ENCODE results near the gene GULP1. TPM values are rescaled to one million over a fixed set of nuclear protein-coding genes. Genes with fewer than 3 reads are reported as not detected.

The GULP1 gene
- total RNA-seq, 1 experiment from 2014 or later = 140 TPM

DNA sequence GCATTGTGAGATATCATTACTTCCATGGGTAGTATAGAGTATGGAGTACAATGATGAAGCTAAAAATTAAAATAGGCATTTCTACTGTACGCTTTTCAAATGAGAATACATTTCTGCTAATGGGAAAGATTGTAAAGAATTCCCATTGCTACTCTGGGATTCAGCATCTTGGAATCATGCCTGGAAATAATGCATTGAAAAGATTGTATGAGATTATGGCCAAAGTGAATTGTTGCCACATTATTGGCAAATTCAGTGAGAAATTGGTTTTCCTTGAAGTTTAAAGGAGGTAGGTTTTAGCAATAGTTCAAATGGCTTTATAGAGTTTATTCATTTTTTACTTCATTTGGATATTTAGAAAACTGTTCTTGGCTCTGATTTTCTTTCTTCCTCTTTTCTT, 157.9 kb downstream of the GULP1 start:
- Histone ChIP-seq H3K18ac (ENCODE audit: insufficient read length, low read depth, low read length) (no peak overlapping the region), H2BK120ac (ENCODE audit: low read depth, low read length, poor library complexity, severe bottlenecking) (no peak overlapping the region), H4K8ac (replicated peaks; ENCODE audit: insufficient read length, low read depth, low read length) (no peak overlapping the region), H3K9me3 (ENCODE audit: control insufficient read depth, low read depth, low read length) (peaks cover 21% of the 10 kb centered on the region), H2BK15ac (ENCODE audit: low read depth, low read length) (no peak overlapping the region), H3K23ac (ENCODE audit: insufficient read length, low read depth, low read length) (no peak overlapping the region), H3K79me2 (ENCODE audit: insufficient read depth, low read length) (peaks cover 2% of the 10 kb centered on the region; the same call in 1 of the 2 replicates), H4K20me1 (ENCODE audit: control insufficient read depth, insufficient read depth, insufficient read length) (no peaks in the 10 kb centered on the region), H3K27ac (ENCODE audit: insufficient read length, low read depth, low read length) (no peak overlapping the region), H3K79me1 (ENCODE audit: insufficient read depth, low read depth, low read length, poor library complexity, severe bottlenecking) (peaks cover 3% of the 10 kb centered on the region), H3K23me2 (ENCODE audit: insufficient read length, low read depth, low read length, poor library complexity, severe bottlenecking) (no peaks in the 10 kb centered on the region), H3K4me2 (ENCODE audit: insufficient read depth, insufficient read length, low read length) (no peak overlapping the region), H3K56ac (ENCODE audit: insufficient read length, low read depth, low read length) (no peak overlapping the region), H3K14ac (ENCODE audit: insufficient read depth, low read length) (no peak overlapping the region), H2AFZ (ENCODE audit: low read length) (no peak overlapping the region), H3K27me3 (ENCODE audit: insufficient read depth, low read length) (no peaks in the 10 kb centered on the region), H3K4ac (ENCODE audit: low read depth, low read length) (no peak overlapping the region), H2BK20ac (ENCODE audit: low read depth, low read length, poor library complexity, severe bottlenecking) (no peak overlapping the region), H2BK5ac (ENCODE audit: insufficient read length, low read length) (no peak overlapping the region), H3T11ph (ENCODE audit: low read length) (no peak overlapping the region), H4K5ac (ENCODE audit: insufficient read length, low read depth, low read length) (no peak overlapping the region), H3K4me1 (ENCODE audit: insufficient read depth, low read length) (no peaks in the 10 kb centered on the region), H2BK12ac (ENCODE audit: insufficient read length, low read depth, low read length) (no peak overlapping the region), H3K9ac (ENCODE audit: extremely low read depth, insufficient read length, low read length) (no peak overlapping the region), H2AK5ac (ENCODE audit: insufficient read length, low read length) (no peak overlapping the region), H4K91ac (ENCODE audit: insufficient read length, low read depth, low read length) (no peak overlapping the region)
- Mint-ChIP-seq H3K27ac (no peak overlapping the region), H3K4me3 (no peak overlapping the region), H3K4me1 (peaks cover 16 to 21% of the 10 kb centered on the region in 2 experiments), H3K9me3 (peaks cover 14% of the 10 kb centered on the region in 2 experiments), H3K27me3 (ENCODE audit: low read depth) (no peaks in the 10 kb centered on the region), H3K36me3 (ENCODE audit: insufficient read depth in 1 of 3, low read depth in 3 of 3) (peaks cover 32 to 58% (median 49%) of the 10 kb centered on the region in 3 experiments)
- no peak for TF ChIP-seq CTCF (conservative IDR thresholded peaks at IDR 0.05)
- no CpG with 5 or more reads among the region's 1 CpG for WGBS (ENCODE audit: extremely low coverage, insufficient read length, low lambda C conversion rate)
- DNase-seq = no peak
